Raji (cell line): ENCODE data around the gene FBXO10.

Experiments used
- POLR2A ChIP-seq: IDR thresholded peaks from 2 replicates; pipeline ENCODE4 v1.6.1; 2011; ENCODE audit warnings: low read depth, low read length, control low read depth; ENCODE audit not compliant: insufficient read depth

Gene FBXO10

DNA sequence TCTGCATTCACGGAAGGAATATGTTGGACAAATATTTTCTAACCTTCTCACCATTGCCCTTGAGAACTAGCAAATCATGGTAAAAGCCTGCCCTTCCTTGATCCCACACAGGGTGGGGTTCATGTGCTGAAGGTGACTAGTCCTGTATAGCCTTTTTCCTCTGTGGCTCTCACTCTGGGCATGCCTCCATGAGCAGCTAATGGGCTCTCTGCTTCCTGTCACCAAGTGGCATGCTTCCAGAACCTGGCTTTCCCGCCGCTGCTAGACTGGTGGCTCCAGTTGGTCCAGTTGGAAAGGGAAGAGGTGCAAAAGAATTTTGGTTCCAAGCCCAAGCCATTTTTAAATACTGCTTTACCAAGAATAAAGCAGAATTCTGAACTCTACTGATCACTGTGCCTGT is 35.5 kb downstream of the FBXO10 start:
- no peak for TF ChIP-seq POLR2A

GRCh38 chr9:37539634-37540033 is 36.5 kb downstream of the FBXO10 start:
- no peak for TF ChIP-seq POLR2A

DNA sequence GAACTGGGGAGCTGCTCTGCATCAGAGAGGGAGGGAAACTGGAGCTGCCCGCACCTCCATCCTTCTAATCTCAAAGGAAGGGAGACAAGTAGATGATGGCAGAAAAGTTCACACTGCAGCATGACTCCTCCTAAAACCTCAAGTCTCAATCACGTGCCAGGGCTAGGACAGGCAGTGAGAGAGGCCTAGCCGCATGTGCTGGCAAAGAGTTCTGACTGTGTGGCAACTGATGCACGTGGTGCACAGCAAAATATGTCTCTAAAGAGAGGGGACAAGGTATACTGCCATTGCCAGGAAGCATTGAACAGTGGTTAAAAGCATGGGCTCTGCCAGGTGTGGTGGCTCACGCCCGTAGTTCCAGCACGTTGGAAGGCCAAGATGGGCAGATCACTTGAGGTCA is 38.1 kb downstream of the FBXO10 start:
- no peak for TF ChIP-seq POLR2A

DNA sequence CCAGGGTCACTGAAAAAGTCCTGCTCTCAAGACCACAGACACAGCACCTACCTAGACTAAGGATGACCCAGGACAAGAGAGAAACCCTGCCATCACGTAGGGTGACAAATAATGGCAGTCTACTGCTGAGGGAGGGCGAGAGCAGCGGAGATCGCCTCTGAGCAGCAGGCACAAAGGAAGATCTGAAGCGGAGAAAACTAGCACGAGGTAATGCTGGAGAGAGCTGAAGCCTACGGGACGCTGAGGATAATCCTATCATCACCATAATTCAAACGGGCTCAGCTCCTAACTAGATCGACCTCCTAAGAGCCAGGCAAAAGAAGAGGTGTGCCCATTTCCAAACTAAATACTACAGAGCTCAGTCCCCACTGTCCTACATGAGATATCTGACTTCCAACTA is 41.3 kb downstream of the FBXO10 start:
- no peak for TF ChIP-seq POLR2A

- TF ChIP-seq POLR2A = no peak
These were observed 41.8 kb downstream of the FBXO10 start for GRCh38 chr9:37534412-37534811.

- TF ChIP-seq POLR2A = no peak
These were observed 44.5 kb downstream of the FBXO10 start for GRCh38 chr9:37531699-37532098.

GRCh38 chr9:37528652-37529471 is 47.3 kb downstream of the FBXO10 start:
- TF ChIP-seq POLR2A = no peak

DNA sequence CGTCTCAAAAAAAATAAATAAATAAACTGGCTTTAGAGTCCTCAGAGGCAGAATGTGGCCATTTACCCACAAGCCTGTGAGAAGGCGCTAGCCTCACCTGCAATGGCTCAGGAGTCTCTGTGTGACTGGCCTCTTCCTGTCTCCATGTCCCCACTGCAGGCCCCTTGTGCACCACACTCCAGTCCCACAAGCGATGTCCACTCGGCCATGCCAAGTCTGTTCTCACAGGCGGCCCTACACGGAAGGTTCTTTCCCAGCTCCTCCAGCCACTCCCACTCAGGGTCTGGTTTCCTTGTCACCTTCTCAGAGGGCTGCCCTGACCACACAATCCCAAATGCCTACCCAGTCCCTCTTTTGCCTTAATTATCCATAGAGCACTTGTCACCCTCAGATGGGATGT is 52.3 kb downstream of the FBXO10 start:
- no peak for TF ChIP-seq POLR2A

DNA sequence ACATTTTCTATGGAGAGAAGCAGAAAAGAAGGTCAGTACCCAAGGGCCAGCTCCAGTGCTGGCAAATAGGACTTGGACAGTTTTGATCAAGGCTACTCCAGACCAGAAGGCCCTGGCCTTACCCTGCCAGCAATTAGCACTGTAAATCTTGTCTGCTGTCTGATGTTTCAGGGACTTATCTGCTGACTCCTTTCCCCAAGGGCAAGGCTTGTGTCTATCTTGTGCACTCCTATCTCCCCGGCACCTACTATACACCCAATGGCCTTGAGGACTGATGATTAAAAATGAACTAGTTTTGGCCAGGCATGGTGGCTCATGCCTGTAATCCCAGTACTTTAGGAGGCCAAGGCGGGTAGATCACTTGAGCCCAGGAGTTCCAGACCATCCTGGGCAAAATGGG is 53.2 kb downstream of the FBXO10 start:
- no peak for TF ChIP-seq POLR2A

GRCh38 chr9:37521111-37521510 is 55.1 kb downstream of the FBXO10 start:
- TF ChIP-seq POLR2A = no peak

DNA sequence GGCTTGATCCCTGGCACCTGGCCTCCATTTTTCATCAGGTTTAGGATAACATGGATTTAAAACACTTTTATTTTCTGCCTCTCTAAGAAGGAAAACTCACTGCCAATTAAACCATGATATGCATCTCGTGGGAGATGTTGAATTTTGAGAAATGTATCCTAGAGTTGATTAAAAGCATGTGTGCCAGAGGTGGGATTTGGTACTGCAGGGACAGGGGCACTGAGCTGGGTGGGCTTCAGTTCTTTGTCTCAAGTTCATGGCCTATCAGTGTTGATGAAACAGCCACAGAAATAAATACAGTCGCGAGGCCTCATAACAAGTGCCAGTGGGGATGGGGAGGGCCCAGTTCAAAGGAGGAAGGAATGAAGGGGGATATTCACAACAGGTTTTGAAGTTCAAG is 55.5 kb downstream of the FBXO10 start:
- no peak for TF ChIP-seq POLR2A

DNA sequence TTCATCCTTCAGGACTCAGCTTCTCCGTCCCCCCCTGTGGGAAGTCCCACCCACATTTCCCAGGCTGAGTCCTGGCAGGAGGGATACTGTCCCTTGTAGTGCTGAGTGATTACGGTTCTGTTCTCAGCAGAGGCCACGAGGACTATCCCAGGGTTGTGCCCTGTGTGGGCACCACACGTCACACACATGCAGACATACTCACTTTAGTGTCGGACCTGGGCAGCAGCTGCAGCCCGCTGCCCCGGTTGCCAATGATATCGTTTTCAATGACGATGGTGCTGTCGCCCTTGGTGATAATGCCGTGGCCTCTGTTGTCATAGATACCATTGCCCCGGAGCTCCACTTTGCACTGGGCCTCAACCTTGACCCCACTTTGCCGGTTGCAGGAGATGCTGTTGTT is 58.3 kb downstream of the FBXO10 start:
- no peak for TF ChIP-seq POLR2A

DNA sequence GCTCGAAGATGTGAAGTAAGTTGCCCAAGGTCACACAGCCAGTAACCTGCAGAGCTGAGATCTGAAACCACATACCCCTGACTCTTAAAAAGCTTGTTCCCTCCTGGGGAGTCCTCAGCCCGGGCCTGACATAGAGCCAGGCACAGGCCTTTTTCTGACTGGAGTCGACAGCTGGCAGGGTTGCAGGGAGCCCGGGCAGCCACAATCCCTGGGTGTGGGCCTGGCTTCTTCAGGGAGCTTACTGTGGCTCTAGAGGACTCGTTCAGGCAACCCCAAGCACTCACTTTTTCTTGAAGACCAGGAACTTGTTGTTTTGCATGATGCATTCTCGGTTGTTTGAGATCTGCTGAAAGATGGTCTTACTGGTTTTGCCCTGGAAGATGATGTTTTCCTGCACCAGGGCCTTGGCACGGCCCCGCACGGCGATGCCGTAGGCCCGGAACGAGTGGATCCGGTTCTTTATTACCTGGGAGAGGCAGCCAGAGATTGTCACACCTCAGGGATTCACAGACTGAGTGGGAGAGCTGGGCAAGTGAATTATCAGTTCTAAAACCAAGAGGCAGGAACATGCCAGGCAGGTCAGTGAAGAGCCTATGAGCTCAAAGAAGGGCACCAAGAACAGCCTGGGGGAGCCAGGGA is 60.4 kb downstream of the FBXO10 start:
- no peak for TF ChIP-seq POLR2A

DNA sequence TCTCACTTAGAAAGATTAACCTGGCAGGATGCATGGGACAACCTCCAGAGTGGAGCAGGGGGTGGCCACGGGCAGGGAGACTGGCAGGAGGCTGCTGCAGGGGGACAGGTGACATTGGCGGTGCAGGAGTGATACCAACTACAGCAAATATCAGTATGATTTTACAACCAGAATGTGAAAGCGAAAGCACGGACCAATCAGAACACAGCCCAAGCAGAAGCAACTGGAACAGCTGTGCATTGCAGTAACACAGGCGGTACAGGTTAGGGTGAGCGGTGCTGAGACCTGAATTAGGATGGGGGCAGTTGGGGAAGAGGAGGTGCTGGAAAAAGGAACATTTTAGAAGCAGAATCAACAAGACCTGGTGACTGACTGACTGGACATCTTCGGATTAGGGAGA is 61.2 kb downstream of the FBXO10 start:
- TF ChIP-seq POLR2A = no peak

DNA sequence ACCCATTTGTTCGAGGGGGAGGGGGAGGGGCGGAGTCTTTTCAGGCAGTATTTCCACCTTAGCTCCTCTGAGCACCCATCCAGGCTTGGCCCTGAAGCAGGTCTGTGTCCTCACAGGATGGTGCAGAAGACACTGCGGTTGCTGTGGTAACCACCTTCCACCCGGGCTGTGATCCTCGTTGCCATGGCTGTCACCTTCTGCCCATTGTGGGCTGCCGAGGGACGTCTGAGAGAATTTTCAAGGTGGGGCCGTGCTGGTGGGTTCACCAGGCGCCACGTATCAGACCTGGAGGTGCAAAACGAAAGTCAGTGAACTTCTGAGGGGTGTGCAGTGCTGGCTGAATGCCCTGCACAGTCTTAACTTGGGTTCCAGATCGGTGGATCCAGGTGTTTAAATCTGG is 63.7 kb downstream of the FBXO10 start:
- no peak for TF ChIP-seq POLR2A
